Activated CD8-positive, alpha-beta T cell treated with anti-CD3 and anti-CD28 coated beads for 36 hours (primary cell): ENCODE data around the gene SRGAP1. TPM values are rescaled to one million over a fixed set of nuclear protein-coding genes. Genes with fewer than 3 reads are reported as not detected.

Experiments used
- ATAC-seq: fragments of 200-7000 bp; cut with Tn5 transposase; one replicate; pipeline ENCODE4 v1.10.0; 2021; ENCODE audit warnings: mild to moderate bottlenecking, moderate library complexity
- CTCF ChIA-PET: fragments of 350-600 bp; sonication (Branson Sonifier 250); formaldehyde crosslinking; loops from one replicate; lab custom pipeline; 2021; ENCODE audit warnings: antibody characterized with exemption; lab: Charles Lee
- POLR2A ChIA-PET: fragments of 350-600 bp; sonication (Branson Sonifier 250); formaldehyde crosslinking; loops from one replicate; lab custom pipeline; 2021; ENCODE audit warnings: antibody characterized with exemption; lab: Charles Lee
- DNase-seq: peaks from one replicate; pipeline ENCODE4 v3.0.0-alpha.2; 2020
- H3K27ac Mint-ChIP-seq: one replicate; pipeline ENCODE4 v1.8.0; 2021; ENCODE audit warnings: mild to moderate bottlenecking, mixed read lengths
- H3K27me3 Mint-ChIP-seq: one replicate; pipeline ENCODE4 v1.8.0; 2021; ENCODE audit warnings: mixed read lengths
- H3K36me3 Mint-ChIP-seq: one replicate; pipeline ENCODE4 v1.8.0; 2021; ENCODE audit warnings: low read depth, mixed read lengths
- H3K4me1 Mint-ChIP-seq: one replicate; pipeline ENCODE4 v1.8.0; 2021; ENCODE audit warnings: low read depth, mixed read lengths
- H3K4me3 Mint-ChIP-seq: one replicate; pipeline ENCODE4 v1.8.0; 2021; ENCODE audit warnings: mild to moderate bottlenecking, moderate library complexity, mixed read lengths
- H3K9me3 Mint-ChIP-seq: one replicate; pipeline ENCODE4 v1.8.0; 2021; ENCODE audit warnings: mixed read lengths
- CTCF ChIP-seq: fragments of 200-600 bp; IDR thresholded peaks from one replicate; pipeline ENCODE4 v1.8.0; 2022; ENCODE audit warnings: antibody characterized with exemption, mild to moderate bottlenecking
- intact Hi-C: fragments of 100-400 bp; cut with micrococcal nuclease; formaldehyde crosslinking; loops from one replicate; pipeline ENCODE4 v1.10.0; 2022
- total RNA-seq, 2 experiments: library from RNA; stranded (reverse); gene quantifications; one replicate each; pipeline ENCODE4 v1.2.3, GENCODE V29; 2021

Gene SRGAP1
- total RNA-seq, 2 experiments from 2014 or later: 0.02 to 0.07 TPM

- Mint-ChIP-seq H3K9me3 (no peaks in the 10 kb centered on the region), H3K4me3 (no peak overlapping the region), H3K27ac (no peak overlapping the region), H3K36me3 (no peaks in the 10 kb centered on the region), H3K4me1 (peaks cover 4% of the 10 kb centered on the region), H3K27me3 (peaks cover 16% of the 10 kb centered on the region)
- ChIA-PET POLR2A (no interaction called here), CTCF (interaction anchor here (0.9 kb wide), 1 partner anchor 9 kb away, joined by 3 read pairs; no protein-coding TSS in a partner anchor)
- ATAC-seq (no peak), DNase-seq (no peak)
- intact Hi-C loops: no loop called here
- no peak for TF ChIP-seq CTCF
Measured at GRCh38 chr12:63893170-63893569, 48.7 kb downstream of the SRGAP1 start.

DNA sequence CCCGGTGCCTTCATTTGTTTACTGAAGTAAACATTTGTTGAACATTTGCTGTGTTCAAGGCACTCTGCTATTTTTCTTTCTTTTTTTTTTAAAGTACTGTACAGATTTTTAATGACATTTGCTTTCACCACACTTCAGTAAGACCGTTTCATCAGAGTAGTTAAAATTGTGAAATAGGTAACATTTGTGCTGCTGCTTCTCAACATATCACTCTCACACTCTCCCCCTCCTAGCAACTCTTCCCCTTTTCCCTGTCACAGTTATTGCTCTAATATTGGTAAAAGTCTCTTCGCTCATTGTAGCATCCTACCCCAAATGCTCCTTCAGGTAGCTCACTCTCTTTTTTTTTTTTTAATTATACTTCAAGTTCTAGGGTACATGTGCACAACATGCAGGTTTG lies 49.6 kb downstream of the SRGAP1 start:
- ATAC-seq (no peak), DNase-seq (no peak)
- Mint-ChIP-seq H3K4me1 (peaks cover 4% of the 10 kb centered on the region), H3K27ac (no peak overlapping the region), H3K27me3 (peaks cover 12% of the 10 kb centered on the region), H3K9me3 (no peaks in the 10 kb centered on the region), H3K4me3 (no peak overlapping the region), H3K36me3 (no peaks in the 10 kb centered on the region)
- intact Hi-C loops: no loop called here
- POLR2A ChIA-PET: no interaction called here
- no peak for TF ChIP-seq CTCF
- CTCF ChIA-PET: no interaction called here

DNA sequence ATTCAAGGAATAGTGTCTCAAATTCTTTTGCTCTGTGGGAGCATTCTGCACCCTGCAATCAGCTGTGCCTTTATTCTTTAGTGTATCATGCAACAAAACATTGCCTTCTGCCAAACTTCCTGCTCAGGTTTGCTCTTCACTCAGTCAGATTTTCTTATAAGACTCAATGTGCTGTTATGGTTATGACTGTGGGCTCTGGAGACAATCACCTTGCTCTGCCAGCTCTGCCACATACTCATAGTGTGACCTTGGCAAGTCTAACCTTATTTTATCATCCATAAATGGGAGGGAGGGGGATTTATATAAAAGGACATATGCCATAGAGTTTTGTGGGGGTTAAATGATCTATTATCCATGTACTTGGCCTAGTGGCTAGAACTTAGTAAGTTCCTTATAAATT lies 51.3 kb downstream of the SRGAP1 start:
- H3K27ac Mint-ChIP-seq: no peak overlapping the region
- H3K27me3 Mint-ChIP-seq: peaks cover 13% of the 10 kb centered on the region
- H3K9me3 Mint-ChIP-seq: no peaks in the 10 kb centered on the region
- H3K36me3 Mint-ChIP-seq: no peaks in the 10 kb centered on the region
- H3K4me1 Mint-ChIP-seq: peaks cover 4% of the 10 kb centered on the region
- ChIA-PET POLR2A (no interaction called here), CTCF (no interaction called here)
- ATAC-seq (no peak), DNase-seq (no peak)
- no peak for TF ChIP-seq CTCF
- H3K4me3 Mint-ChIP-seq: no peak overlapping the region
- intact Hi-C loops: no loop called here

DNA sequence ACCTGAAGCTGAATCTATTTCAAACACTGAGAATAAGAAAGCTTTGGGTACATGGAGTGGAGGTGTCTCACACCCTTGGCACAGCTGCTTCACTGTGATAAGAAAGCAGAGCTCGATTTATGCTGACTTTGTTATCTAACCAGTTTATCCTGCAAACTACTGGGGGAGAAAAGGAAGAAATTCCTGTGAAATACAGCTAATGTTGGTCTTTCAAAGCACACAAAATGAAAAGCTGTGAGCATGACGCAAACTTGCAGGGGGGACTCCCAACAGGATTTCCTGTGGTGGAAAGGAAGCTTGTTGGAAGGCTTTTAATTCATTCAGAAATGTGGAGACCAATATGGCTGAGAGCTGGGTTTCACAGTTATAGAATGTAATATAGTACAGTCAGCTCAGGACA lies 53.4 kb downstream of the SRGAP1 start:
- DNase-seq (no peak), ATAC-seq (no peak)
- TF ChIP-seq CTCF: no peak
- CTCF ChIA-PET: no interaction called here
- H3K27me3 Mint-ChIP-seq: peaks cover 13% of the 10 kb centered on the region
- peaks cover 4% of the 10 kb centered on the region for H3K4me1 Mint-ChIP-seq
- POLR2A ChIA-PET: no interaction called here
- no peaks in the 10 kb centered on the region for H3K36me3 Mint-ChIP-seq
- no peaks in the 10 kb centered on the region for H3K9me3 Mint-ChIP-seq
- no peak overlapping the region for H3K4me3 Mint-ChIP-seq
- H3K27ac Mint-ChIP-seq: no peak overlapping the region
- intact Hi-C loops: no loop called here

- H3K9me3 Mint-ChIP-seq: no peaks in the 10 kb centered on the region
- ATAC-seq (no peak), DNase-seq (no peak)
- POLR2A ChIA-PET: no interaction called here
- CTCF ChIA-PET: no interaction called here
- TF ChIP-seq CTCF: no peak
- intact Hi-C loops: no loop called here
- no peak overlapping the region for H3K4me3 Mint-ChIP-seq
- H3K4me1 Mint-ChIP-seq: peaks cover 4% of the 10 kb centered on the region
- H3K27me3 Mint-ChIP-seq: peaks cover 13% of the 10 kb centered on the region
- H3K36me3 Mint-ChIP-seq: no peaks in the 10 kb centered on the region
- H3K27ac Mint-ChIP-seq: no peak overlapping the region
Measured at GRCh38 chr12:63898764-63899337, 54.4 kb downstream of the SRGAP1 start.
